AG09319 (cell line): ENCODE results near the gene DPP4.
A peak's percentile ranks its signal among the peaks of the same experiment; 100 is the strongest.

ENCODE experiments used
- DNase-seq: peaks from one replicate; pipeline ENCODE4 v3.0.0-alpha.2; 2010; ENCODE audit warnings: low read depth; ENCODE audit errors: extremely low read depth
- CTCF ChIP-seq: IDR thresholded peaks from 2 replicates; pipeline ENCODE4 v1.5.1; 2011; ENCODE audit warnings: low read depth, mild to moderate bottlenecking, inconsistent platforms, low read length, moderate library complexity

DPP4 gene

DNA sequence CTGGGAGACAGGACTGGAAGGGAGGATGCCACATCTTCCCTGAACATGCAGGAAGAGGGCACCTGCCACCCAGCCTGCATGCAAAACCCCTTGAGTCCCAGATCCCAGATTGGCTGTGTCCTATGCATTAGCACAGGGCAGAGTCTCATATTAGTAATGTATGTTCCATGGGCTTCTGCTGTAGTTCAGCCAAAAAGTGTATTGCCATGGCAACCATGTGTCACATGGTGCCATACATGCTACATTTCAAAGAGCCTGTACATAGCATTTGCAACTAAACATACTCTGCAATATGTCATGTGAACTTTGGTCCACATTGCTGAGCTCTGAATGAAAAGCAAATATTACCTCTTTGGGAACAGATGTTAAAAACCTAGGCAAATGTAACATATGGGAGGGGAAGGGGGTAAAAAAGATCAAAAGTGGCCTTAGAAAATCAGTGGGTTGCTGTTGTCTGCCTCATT lies 78.4 kb downstream of the DPP4 start:
- TF ChIP-seq CTCF: no peak
- no peak for DNase-seq

- no peak for DNase-seq
- no peak for TF ChIP-seq CTCF
These were observed 79.1 kb downstream of the DPP4 start for GRCh38 chr2:161994761-161995520.

DNA sequence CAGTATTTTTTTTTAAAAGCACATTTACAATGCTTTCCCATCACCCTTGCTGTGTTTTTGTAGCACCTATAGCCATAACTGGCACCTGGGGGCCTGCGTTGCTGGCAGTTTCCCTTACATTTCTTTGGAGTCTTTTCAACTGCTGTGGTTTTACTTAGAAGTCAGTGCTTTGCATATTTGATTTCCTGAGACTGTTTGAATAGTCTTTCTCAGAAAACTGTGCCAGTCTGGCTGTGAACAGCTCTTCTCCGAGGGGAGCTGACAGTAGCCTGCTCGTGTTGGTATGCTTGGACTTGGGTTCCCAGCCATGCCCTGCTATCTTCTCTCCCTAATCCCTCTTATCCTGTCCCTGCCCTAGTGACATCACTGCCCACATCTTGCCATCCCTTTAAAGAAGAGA lies 81.5 kb downstream of the DPP4 start:
- no peak for TF ChIP-seq CTCF
- no peak for DNase-seq

DNA sequence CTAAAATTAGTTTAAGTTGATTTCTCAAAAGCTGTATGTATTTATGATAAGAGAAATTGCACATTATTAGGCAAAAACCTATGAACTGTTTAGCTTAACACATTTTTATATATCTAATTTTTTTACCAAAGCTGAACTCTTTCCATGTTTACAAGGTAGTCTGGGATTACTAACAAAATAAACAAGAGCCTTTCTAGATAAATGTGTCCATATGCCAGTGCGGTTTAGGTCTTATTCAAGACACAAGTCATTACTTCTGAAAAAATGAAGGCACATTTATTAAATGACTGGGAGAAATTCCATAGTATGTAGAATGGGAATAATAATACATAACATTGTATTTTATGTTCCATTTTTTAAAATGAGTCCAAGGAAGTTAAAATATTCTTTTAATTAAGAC lies 82.0 kb downstream of the DPP4 start:
- no peak for DNase-seq
- TF ChIP-seq CTCF: no peak

DNA sequence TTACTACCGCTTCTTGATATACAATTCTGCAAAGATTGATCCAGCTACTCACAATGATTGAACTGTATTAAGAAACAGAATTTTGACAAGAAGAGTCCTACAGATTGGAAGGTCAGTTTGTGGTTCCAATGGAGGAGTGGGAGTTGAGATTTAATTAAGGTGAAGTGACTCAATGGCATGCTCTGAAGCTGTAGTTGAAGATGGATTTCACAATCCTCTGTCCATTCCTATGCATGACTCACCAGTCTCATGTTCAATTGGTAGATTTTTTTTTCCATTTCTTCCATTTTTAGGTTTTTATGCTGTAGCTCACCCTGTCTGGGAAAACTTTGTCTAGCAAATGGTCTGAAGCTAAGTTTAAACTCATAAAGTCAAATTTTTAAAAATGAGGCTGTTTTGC lies 83.3 kb downstream of the DPP4 start:
- TF ChIP-seq CTCF: no peak
- DNase-seq: peak; percentile 56

GRCh38 chr2:161990036-161990435 lies 84.0 kb downstream of the DPP4 start:
- TF ChIP-seq CTCF: no peak
- DNase-seq: no peak

- TF ChIP-seq CTCF: no peak
- DNase-seq: no peak
These were observed 85.4 kb downstream of the DPP4 start for GRCh38 chr2:161988589-161988988.
